ENCODE results near the gene GNS.
A peak's percentile ranks its signal among the peaks of the same experiment; 100 is the strongest.

Gene GNS

GRCh38 chr12:64733857-64734256, 25.3 kb downstream of the GNS start:
- DNase-seq = no peak

GRCh38 chr12:64731683-64732082, 27.5 kb downstream of the GNS start:
- DNase-seq = no peak

- DNase-seq = no peak
Observed at GRCh38 chr12:64730588-64730969, 28.6 kb downstream of the GNS start.

GRCh38 chr12:64729909-64730587, 29.2 kb downstream of the GNS start:
- DNase-seq = no peak

- no peak for DNase-seq
Observed at GRCh38 chr12:64724201-64724745, 34.9 kb downstream of the GNS start.

GRCh38 chr12:64723630-64724029, 35.6 kb downstream of the GNS start:
- no peak for DNase-seq

GRCh38 chr12:64722835-64723234, 36.4 kb downstream of the GNS start:
- no peak for DNase-seq

- no peak for DNase-seq
Observed at GRCh38 chr12:64720884-64721283, 38.3 kb downstream of the GNS start.

GRCh38 chr12:64718649-64719048, 40.6 kb downstream of the GNS start:
- no peak for DNase-seq

- DNase-seq = no peak
Observed at GRCh38 chr12:64716839-64717455, 42.3 kb downstream of the GNS start.

GRCh38 chr12:64716371-64716770, 42.8 kb downstream of the GNS start:
- no peak for DNase-seq

GRCh38 chr12:64714551-64714968, 44.6 kb downstream of the GNS start:
- no peak for DNase-seq

GRCh38 chr12:64713376-64713775, 45.8 kb downstream of the GNS start:
- no peak for DNase-seq

- no peak for DNase-seq
Observed at GRCh38 chr12:64709429-64709828, 49.8 kb downstream of the GNS start.

- no peak for DNase-seq
Observed at GRCh38 chr12:64707926-64708325, 51.3 kb downstream of the GNS start.

- no peak for DNase-seq
Observed at GRCh38 chr12:64707362-64707761, 51.8 kb downstream of the GNS start.

GRCh38 chr12:64706857-64707256, 52.3 kb downstream of the GNS start:
- peak; percentile 82 for DNase-seq

GRCh38 chr12:64706306-64706705, 52.9 kb downstream of the GNS start:
- DNase-seq = no peak

- no peak for DNase-seq
Observed at GRCh38 chr12:64701283-64701682, 57.9 kb downstream of the GNS start.

GRCh38 chr12:64700532-64700931, 58.7 kb downstream of the GNS start:
- DNase-seq = no peak

- no peak for DNase-seq
Observed at GRCh38 chr12:64699504-64700115, 59.6 kb downstream of the GNS start.

- no peak for DNase-seq
Observed at GRCh38 chr12:64696080-64696741, 63.0 kb downstream of the GNS start.

GRCh38 chr12:64695550-64695949, 63.7 kb downstream of the GNS start:
- no peak for DNase-seq

All from right forelimb (tissue), 1 donor.